ENCODE data around the gene STAB1. TPM values are rescaled to one million over a fixed set of nuclear protein-coding genes. Genes with fewer than 3 reads are reported as not detected.

STAB1 gene, protein sequence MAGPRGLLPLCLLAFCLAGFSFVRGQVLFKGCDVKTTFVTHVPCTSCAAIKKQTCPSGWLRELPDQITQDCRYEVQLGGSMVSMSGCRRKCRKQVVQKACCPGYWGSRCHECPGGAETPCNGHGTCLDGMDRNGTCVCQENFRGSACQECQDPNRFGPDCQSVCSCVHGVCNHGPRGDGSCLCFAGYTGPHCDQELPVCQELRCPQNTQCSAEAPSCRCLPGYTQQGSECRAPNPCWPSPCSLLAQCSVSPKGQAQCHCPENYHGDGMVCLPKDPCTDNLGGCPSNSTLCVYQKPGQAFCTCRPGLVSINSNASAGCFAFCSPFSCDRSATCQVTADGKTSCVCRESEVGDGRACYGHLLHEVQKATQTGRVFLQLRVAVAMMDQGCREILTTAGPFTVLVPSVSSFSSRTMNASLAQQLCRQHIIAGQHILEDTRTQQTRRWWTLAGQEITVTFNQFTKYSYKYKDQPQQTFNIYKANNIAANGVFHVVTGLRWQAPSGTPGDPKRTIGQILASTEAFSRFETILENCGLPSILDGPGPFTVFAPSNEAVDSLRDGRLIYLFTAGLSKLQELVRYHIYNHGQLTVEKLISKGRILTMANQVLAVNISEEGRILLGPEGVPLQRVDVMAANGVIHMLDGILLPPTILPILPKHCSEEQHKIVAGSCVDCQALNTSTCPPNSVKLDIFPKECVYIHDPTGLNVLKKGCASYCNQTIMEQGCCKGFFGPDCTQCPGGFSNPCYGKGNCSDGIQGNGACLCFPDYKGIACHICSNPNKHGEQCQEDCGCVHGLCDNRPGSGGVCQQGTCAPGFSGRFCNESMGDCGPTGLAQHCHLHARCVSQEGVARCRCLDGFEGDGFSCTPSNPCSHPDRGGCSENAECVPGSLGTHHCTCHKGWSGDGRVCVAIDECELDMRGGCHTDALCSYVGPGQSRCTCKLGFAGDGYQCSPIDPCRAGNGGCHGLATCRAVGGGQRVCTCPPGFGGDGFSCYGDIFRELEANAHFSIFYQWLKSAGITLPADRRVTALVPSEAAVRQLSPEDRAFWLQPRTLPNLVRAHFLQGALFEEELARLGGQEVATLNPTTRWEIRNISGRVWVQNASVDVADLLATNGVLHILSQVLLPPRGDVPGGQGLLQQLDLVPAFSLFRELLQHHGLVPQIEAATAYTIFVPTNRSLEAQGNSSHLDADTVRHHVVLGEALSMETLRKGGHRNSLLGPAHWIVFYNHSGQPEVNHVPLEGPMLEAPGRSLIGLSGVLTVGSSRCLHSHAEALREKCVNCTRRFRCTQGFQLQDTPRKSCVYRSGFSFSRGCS (N-terminal part only)
- total RNA-seq, result under 0.01 TPM in 2 replicates
- 0.03 and 0.09 TPM in 2 replicates for polyA plus RNA-seq
- polyA plus RNA-seq (2012), result 0.01 and 0.07 TPM in 2 replicates
- 0.33 TPM in 1 of 2 replicates, not detected in the other for polyA minus RNA-seq (ENCODE audit: low replicate concordance)

DNA sequence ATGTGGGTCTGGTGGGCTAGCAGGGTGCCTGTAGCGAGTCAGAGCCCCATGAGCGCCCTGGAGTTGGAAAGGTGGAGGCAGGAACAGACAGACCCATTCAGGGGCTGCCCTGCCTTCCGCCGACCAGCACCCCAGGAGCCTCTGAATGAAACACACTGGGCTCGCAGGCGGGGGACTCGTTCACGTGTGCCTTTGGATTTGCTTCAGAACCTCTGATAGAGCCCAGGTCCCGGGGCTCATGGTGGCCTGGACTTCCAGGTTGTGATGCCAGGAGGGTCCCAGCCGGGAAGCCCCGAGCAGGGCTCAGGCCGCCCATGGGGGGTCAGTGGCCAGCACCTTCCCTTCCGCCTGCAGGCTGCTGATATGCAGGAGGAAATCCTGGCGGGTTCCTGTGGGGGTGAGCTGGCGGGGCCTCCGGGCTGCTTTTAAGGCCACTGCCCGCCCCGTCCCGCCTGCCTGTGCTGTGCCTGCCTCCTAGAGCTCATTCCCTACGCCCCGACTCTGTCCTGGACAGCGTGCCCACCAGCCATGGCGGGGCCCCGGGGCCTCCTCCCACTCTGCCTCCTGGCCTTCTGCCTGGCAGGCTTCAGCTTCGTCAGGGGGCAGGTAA lies at the start of gene STAB1:
Gene STAB1, plus strand, starts transcription at position 453 of the 610 bp plus-strand sequence. Its CDS starts 76 bp downstream, at position 529.
- H4K20me1 ChIP-seq (ENCODE audit: control insufficient read depth, extremely low read depth, insufficient read depth, low read length), result no peaks in the 10 kb centered on the region
- no peak within 1 kb of the TSS for H3K4me2 ChIP-seq (ENCODE audit: extremely low read depth, insufficient read depth, low read length)
- H3K4me1 ChIP-seq (ENCODE audit: control insufficient read depth, extremely low read depth, insufficient read depth, low read length), result peaks cover 11% of the 10 kb centered on the region
- H3K9ac ChIP-seq (ENCODE audit: insufficient read depth, low read length), result no peak within 1 kb of the TSS
- TF ChIP-seq EZH2 (IDR thresholded peaks at IDR 0.05; ENCODE audit: low read length, missing control alignments), result no peak
- TF ChIP-seq, protein P1, sequence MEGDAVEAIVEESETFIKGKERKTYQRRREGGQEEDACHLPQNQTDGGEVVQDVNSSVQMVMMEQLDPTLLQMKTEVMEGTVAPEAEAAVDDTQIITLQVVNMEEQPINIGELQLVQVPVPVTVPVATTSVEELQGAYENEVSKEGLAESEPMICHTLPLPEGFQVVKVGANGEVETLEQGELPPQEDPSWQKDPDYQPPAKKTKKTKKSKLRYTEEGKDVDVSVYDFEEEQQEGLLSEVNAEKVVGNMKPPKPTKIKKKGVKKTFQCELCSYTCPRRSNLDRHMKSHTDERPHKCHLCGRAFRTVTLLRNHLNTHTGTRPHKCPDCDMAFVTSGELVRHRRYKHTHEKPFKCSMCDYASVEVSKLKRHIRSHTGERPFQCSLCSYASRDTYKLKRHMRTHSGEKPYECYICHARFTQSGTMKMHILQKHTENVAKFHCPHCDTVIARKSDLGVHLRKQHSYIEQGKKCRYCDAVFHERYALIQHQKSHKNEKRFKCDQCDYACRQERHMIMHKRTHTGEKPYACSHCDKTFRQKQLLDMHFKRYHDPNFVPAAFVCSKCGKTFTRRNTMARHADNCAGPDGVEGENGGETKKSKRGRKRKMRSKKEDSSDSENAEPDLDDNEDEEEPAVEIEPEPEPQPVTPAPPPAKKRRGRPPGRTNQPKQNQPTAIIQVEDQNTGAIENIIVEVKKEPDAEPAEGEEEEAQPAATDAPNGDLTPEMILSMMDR (conservative IDR thresholded peaks at IDR 0.05 in 1 of 2, IDR thresholded peaks at IDR 0.05 in 1 of 2; ENCODE audit: low read depth in 1 of 2, low read length in 2 of 2), result no peak
- H3K27me3 ChIP-seq (ENCODE audit: control insufficient read depth, insufficient read depth, low read length), result no peaks in the 10 kb centered on the region
- DNase-seq (ENCODE audit: low read depth in 2 of 2), result no peak
- H3K27ac ChIP-seq (ENCODE audit: insufficient read depth, low read length), result no peak within 1 kb of the TSS
- no peaks in the 10 kb centered on the region for H3K79me2 ChIP-seq (ENCODE audit: control insufficient read depth, insufficient read depth, low read length)
- peaks cover 17% of the 10 kb centered on the region for H3K36me3 ChIP-seq (ENCODE audit: control insufficient read depth, insufficient read depth, low read length)
- H3K4me3 ChIP-seq (replicated peaks in 1 of 4; ENCODE audit: control extremely low read depth in 1 of 4, insufficient read depth in 1 of 4, low read depth in 3 of 4, low read length in 4 of 4), result no peak within 1 kb of the TSS
- H3K9me3 ChIP-seq (ENCODE audit: control insufficient read depth, insufficient read depth, low read depth, low read length), result no peaks in the 10 kb centered on the region
- no peak within 1 kb of the TSS for H2AFZ ChIP-seq (ENCODE audit: low read length)

DNA sequence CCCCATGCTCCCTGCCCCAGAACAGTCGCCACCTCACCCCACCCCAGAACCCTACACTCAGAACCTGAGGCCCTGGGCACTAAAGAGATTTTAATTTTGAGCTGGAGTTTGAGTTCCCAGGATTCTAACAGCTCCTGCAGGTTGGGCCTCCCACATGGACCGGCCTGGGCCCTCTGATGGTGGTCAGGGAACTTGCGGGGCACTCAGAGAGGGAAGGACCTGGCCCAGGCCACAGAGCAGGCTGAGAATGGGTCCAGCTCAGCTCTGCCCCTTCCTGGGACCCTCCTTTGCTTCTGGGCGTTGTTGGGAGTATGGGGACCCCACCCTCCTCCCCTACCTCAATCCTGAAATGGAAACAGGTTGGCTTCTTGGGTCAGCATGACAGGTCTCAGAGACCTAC lies 49.1 kb upstream of the STAB1 start:
- no peaks in the 10 kb centered on the region for H3K36me3 ChIP-seq (ENCODE audit: control insufficient read depth, insufficient read depth, low read length)
- TF ChIP-seq, protein P1 (conservative IDR thresholded peaks at IDR 0.05 in 1 of 2, IDR thresholded peaks at IDR 0.05 in 1 of 2; ENCODE audit: low read depth in 1 of 2, low read length in 2 of 2), result no peak
- DNase-seq (ENCODE audit: low read depth in 2 of 2), result no peak
- no peaks in the 10 kb centered on the region for H3K79me2 ChIP-seq (ENCODE audit: control insufficient read depth, insufficient read depth, low read length)
- H4K20me1 ChIP-seq (ENCODE audit: control insufficient read depth, extremely low read depth, insufficient read depth, low read length), result no peaks in the 10 kb centered on the region
- H3K4me2 ChIP-seq (ENCODE audit: extremely low read depth, insufficient read depth, low read length), result no peak overlapping the region
- no peak overlapping the region for H2AFZ ChIP-seq (ENCODE audit: low read length)
- no peaks in the 10 kb centered on the region for H3K4me1 ChIP-seq (ENCODE audit: control insufficient read depth, extremely low read depth, insufficient read depth, low read length)
- no peaks in the 10 kb centered on the region for H3K9me3 ChIP-seq (ENCODE audit: control insufficient read depth, insufficient read depth, low read depth, low read length)
- no peak overlapping the region for H3K9ac ChIP-seq (ENCODE audit: insufficient read depth, low read length)
- H3K4me3 ChIP-seq (replicated peaks in 1 of 4; ENCODE audit: control extremely low read depth in 1 of 4, insufficient read depth in 1 of 4, low read depth in 3 of 4, low read length in 4 of 4), result no peak overlapping the region
- H3K27ac ChIP-seq (ENCODE audit: insufficient read depth, low read length), result no peak overlapping the region
- H3K27me3 ChIP-seq (ENCODE audit: control insufficient read depth, insufficient read depth, low read length), result no peaks in the 10 kb centered on the region
